Ascending aorta (tissue), 2 donors: ENCODE data around the gene FANCF. TPM values are rescaled to one million over a fixed set of nuclear protein-coding genes. Genes with fewer than 3 reads are reported as not detected.
"Not testable (repeated sequence)": the region's sequence is repeated elsewhere in the genome, so short reads cannot be mapped to it uniquely, and the experiment has no call there.

ENCODE experiments used
- DNase-seq, 2 donors: peaks; one replicate each; pipeline ENCODE4 v3.0.0-alpha.2; 2019; ENCODE audit warnings: low spot score in 2 of 2
- H3K27ac ChIP-seq, 2 donors: fragments of 200-600 bp; sonication (generic); one replicate each; pipeline ENCODE4 v1.5.1; 2016 to 2017; ENCODE audit warnings: mild to moderate bottlenecking in 1 of 2
- H3K27me3 ChIP-seq: fragments of 200-600 bp; sonication (generic); one replicate; pipeline ENCODE4 v1.5.1; 2017
- H3K36me3 ChIP-seq, 2 donors: fragments of 200-600 bp; sonication (generic); one replicate each; pipeline ENCODE4 v1.5.1; 2016
- H3K4me1 ChIP-seq, 2 donors: fragments of 200-600 bp; sonication (generic); one replicate each; pipeline ENCODE4 v1.5.1; 2016 to 2017; ENCODE audit warnings: mild to moderate bottlenecking in 1 of 2
- H3K4me3 ChIP-seq, 2 donors: fragments of 200-600 bp; sonication (generic); one replicate each; pipeline ENCODE4 v1.5.1; 2016 to 2017; ENCODE audit warnings: mild to moderate bottlenecking in 1 of 2
- H3K9me3 ChIP-seq, 2 donors: fragments of 200-600 bp; sonication (generic); one replicate each; pipeline ENCODE4 v1.5.1; 2016
- CTCF ChIP-seq, 3 experiments: fragments of 200-600 bp in 2 of 3; fragments of 450-650 bp in 1 of 3; sonication (generic) in 2 of 3; IDR thresholded peaks; one replicate each; pipeline ENCODE4 v1.5.1; 2016 to 2019; ENCODE audit warnings: antibody characterized with exemption in 3 of 3, mild to moderate bottlenecking in 1 of 3, moderate library complexity in 1 of 3
- intact Hi-C: fragments of 100-400 bp; cut with DNase I; formaldehyde crosslinking; loops from one replicate; pipeline ENCODE4 v1.15.1; 2023
- total RNA-seq: library from RNA; depleted of rRNA; stranded (reverse); fragments of >200 nt; gene quantifications from one replicate; pipeline ENCODE4 v1.1.0, GENCODE V29; 2016

The FANCF gene
- total RNA-seq, 1 donor from 2014 or later, result 0.32 TPM

GRCh38 chr11:22656130-22656529 lies 30.5 kb upstream of the FANCF start:
- Histone ChIP-seq H3K27ac (no peak overlapping the region), H3K27me3 (no peaks in the 10 kb centered on the region), H3K4me1 (no peaks in the 10 kb centered on the region), H3K4me3 (no peak overlapping the region), H3K9me3 (no peaks in the 10 kb centered on the region), H3K36me3 (no peaks in the 10 kb centered on the region)
- no peak for DNase-seq
- TF ChIP-seq CTCF (IDR thresholded peaks at IDR 0.05), result no peak
- intact Hi-C loops, result no loop called here

- H3K27ac ChIP-seq, H3K36me3 ChIP-seq, H3K9me3 ChIP-seq, H3K27me3 ChIP-seq, DNase-seq, intact Hi-C loops, H3K4me3 ChIP-seq, H3K4me1 ChIP-seq: not testable (repeated sequence)
These were observed 26.7 kb upstream of the FANCF start for GRCh38 chr11:22652346-22652745.

- no peaks in the 10 kb centered on the region for H3K9me3 ChIP-seq
- H3K4me3 ChIP-seq, result no peak overlapping the region
- H3K36me3 ChIP-seq, result no peaks in the 10 kb centered on the region
- no peak overlapping the region for H3K27ac ChIP-seq
- intact Hi-C loops, result no loop called here
- no peaks in the 10 kb centered on the region for H3K27me3 ChIP-seq
- no peak for DNase-seq
- no peak for TF ChIP-seq CTCF (IDR thresholded peaks at IDR 0.05)
- H3K4me1 ChIP-seq, result no peaks in the 10 kb centered on the region
These were observed 15.9 kb upstream of the FANCF start for GRCh38 chr11:22641559-22641958.

- intact Hi-C loops, result no loop called here
- TF ChIP-seq CTCF (IDR thresholded peaks at IDR 0.05), result no peak
- Histone ChIP-seq H3K9me3 (no peaks in the 10 kb centered on the region), H3K4me3 (no peak overlapping the region), H3K27ac (no peak overlapping the region), H3K4me1 (no peaks in the 10 kb centered on the region), H3K27me3 (no peaks in the 10 kb centered on the region), H3K36me3 (no peaks in the 10 kb centered on the region)
- DNase-seq, result no peak
These were observed 15.2 kb upstream of the FANCF start for GRCh38 chr11:22640862-22641261.

- Histone ChIP-seq H3K4me3 (no peak overlapping the region), H3K27ac (no peak overlapping the region), H3K27me3 (no peaks in the 10 kb centered on the region), H3K9me3 (no peaks in the 10 kb centered on the region), H3K4me1 (no peaks in the 10 kb centered on the region), H3K36me3 (no peaks in the 10 kb centered on the region)
- no peak for TF ChIP-seq CTCF (IDR thresholded peaks at IDR 0.05)
- intact Hi-C loops, result no loop called here
- no peak for DNase-seq
These were observed 10.1 kb upstream of the FANCF start for GRCh38 chr11:22635689-22636088.

- no peak for DNase-seq
- intact Hi-C loops, result no loop called here
- no peak overlapping the region for H3K4me3 ChIP-seq
- H3K9me3 ChIP-seq, result no peaks in the 10 kb centered on the region
- no peak for TF ChIP-seq CTCF (IDR thresholded peaks at IDR 0.05)
- no peaks in the 10 kb centered on the region for H3K36me3 ChIP-seq
- no peak overlapping the region for H3K27ac ChIP-seq
- no peaks in the 10 kb centered on the region for H3K4me1 ChIP-seq
- H3K27me3 ChIP-seq, result no peaks in the 10 kb centered on the region
These were observed 9.4 kb upstream of the FANCF start for GRCh38 chr11:22634897-22635629.
